GM12878 (cell line): Measurements from ENCODE around the gene QPRT.

Experiments
- BRCA1 ChIP-seq: IDR thresholded peaks from 2 replicates; pipeline ENCODE4 v1.6.1; 2011; ENCODE audit warnings: low read depth, low read length, improper control_type of control experiment
- CBX3 ChIP-seq: fragments of 200-600 bp; sonication (generic); IDR thresholded peaks from 2 replicates; pipeline ENCODE4 v1.6.1; 2016; ENCODE audit warnings: low read depth, borderline replicate concordance
- CREM ChIP-seq: IDR thresholded peaks from 2 replicates; pipeline ENCODE4 v1.6.1; 2014; ENCODE audit warnings: antibody characterized with exemption, low read depth
- EZH2 ChIP-seq: IDR thresholded peaks from 2 replicates; pipeline ENCODE4 v1.6.1; 2012; ENCODE audit warnings: low read depth, mild to moderate bottlenecking, control low read depth, inconsistent platforms, low read length, borderline replicate concordance; ENCODE audit not compliant: control insufficient read depth
- FOXK2 ChIP-seq: fragments of 450-650 bp; IDR thresholded peaks from 2 replicates; pipeline ENCODE4 v1.6.1; 2017; ENCODE audit warnings: mild to moderate bottlenecking, moderate library complexity
- FOXM1 ChIP-seq: IDR thresholded peaks from 2 replicates; pipeline ENCODE4 v1.6.1; 2012; ENCODE audit warnings: low read depth, mild to moderate bottlenecking, inconsistent platforms, low read length, moderate library complexity
- KDM1A ChIP-seq: fragments of 200-600 bp; sonication (generic); IDR thresholded peaks from 2 replicates; pipeline ENCODE4 v1.6.1; 2016; ENCODE audit warnings: borderline replicate concordance
- POLR2A ChIP-seq: IDR thresholded peaks from 2 replicates; pipeline ENCODE4 v1.6.1; 2011; ENCODE audit warnings: low read depth, mild to moderate bottlenecking, low read length
- POLR2AphosphoS5 ChIP-seq: IDR thresholded peaks from 2 replicates; pipeline ENCODE4 v1.6.1; 2011; ENCODE audit warnings: mild to moderate bottlenecking, low read length, inconsistent platforms
- SMC3 ChIP-seq: IDR thresholded peaks from 2 replicates; pipeline ENCODE4 v1.6.1; 2011; ENCODE audit warnings: low read length, improper control_type of control experiment, borderline replicate concordance
- TCF12 ChIP-seq: IDR thresholded peaks from 2 replicates; pipeline ENCODE4 v1.6.1; 2011; ENCODE audit warnings: low read depth, mild to moderate bottlenecking, low read length
- ZBED1 ChIP-seq: IDR thresholded peaks from 2 replicates; pipeline ENCODE4 v1.6.1; 2016; ENCODE audit warnings: borderline replicate concordance
- TF ChIP-seq, protein P1 (sequence below), 3 experiments: IDR thresholded peaks in 2 of 3; conservative IDR thresholded peaks in 1 of 3; 2 replicates each; pipeline ENCODE4 v1.5.1; 2011; ENCODE audit warnings: low read depth in 3 of 3, low read length in 3 of 3, mild to moderate bottlenecking in 3 of 3, control low read depth in 2 of 3, moderate library complexity in 2 of 3, inconsistent platforms in 1 of 3, mixed read lengths in 1 of 3; ENCODE audit not compliant: control insufficient read depth in 2 of 3, insufficient read depth in 1 of 3; ENCODE audit errors: extremely low read depth in 1 of 3
- TF ChIP-seq, protein P2 (sequence below): fragments of 450-650 bp; IDR thresholded peaks from 2 replicates; pipeline ENCODE4 v1.6.1; 2018; ENCODE audit warnings: borderline replicate concordance, mild to moderate bottlenecking; ENCODE audit not compliant: partially characterized antibody

DNA sequence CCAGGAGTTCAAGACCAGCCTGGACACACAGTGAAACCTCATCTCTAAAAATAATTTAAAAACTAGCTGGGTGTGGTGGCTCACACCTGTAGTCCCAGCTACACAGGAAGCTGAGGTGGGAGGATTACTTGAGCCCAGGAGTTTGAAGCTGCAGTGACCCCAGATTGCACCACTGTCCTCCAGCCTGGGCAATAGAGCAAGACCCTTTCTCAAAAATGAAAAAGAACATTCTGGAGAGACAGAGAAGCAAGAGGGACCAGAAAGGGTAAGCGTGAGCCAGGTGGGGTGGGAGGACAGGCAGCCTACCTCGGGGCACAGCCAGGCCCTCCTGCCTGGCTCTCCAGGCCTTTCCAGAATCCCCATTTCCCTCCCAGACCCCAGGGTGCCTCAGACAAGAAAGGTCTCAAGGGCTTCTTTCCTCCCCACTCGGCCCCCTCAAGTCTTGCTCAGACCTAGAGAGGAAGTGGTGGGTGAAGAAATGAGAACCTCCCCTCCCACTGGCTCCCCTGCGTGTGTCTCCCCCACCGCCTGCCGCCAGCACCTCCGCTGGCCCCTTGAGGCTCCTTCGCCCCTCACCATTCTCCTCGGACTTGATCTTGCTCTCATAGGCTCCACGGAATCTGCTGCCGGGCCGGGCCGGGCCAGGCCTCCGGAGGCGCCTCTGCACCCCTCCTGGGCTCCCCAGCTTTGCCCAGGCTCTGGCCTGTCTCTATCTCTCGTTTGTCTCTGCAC lies 66.3 kb downstream of the QPRT start:
- TF ChIP-seq CREM: 0 out of 2 replicates have a peak, but pooled peaks have one; percentile 12
- no peak for TF ChIP-seq TCF12
- TF ChIP-seq CBX3: no peak
- no peak for TF ChIP-seq POLR2A
- no peak for TF ChIP-seq KDM1A
- TF ChIP-seq POLR2AphosphoS5: no peak; the same call in 1 of the 2 replicates
- TF ChIP-seq, protein P1, sequence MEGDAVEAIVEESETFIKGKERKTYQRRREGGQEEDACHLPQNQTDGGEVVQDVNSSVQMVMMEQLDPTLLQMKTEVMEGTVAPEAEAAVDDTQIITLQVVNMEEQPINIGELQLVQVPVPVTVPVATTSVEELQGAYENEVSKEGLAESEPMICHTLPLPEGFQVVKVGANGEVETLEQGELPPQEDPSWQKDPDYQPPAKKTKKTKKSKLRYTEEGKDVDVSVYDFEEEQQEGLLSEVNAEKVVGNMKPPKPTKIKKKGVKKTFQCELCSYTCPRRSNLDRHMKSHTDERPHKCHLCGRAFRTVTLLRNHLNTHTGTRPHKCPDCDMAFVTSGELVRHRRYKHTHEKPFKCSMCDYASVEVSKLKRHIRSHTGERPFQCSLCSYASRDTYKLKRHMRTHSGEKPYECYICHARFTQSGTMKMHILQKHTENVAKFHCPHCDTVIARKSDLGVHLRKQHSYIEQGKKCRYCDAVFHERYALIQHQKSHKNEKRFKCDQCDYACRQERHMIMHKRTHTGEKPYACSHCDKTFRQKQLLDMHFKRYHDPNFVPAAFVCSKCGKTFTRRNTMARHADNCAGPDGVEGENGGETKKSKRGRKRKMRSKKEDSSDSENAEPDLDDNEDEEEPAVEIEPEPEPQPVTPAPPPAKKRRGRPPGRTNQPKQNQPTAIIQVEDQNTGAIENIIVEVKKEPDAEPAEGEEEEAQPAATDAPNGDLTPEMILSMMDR (IDR thresholded peaks at IDR 0.05 in 2 of 3, conservative IDR thresholded peaks at IDR 0.05 in 1 of 3; ENCODE audit: control insufficient read depth in 2 of 3, extremely low read depth in 1 of 3, insufficient read depth in 1 of 3, low read depth in 3 of 3, low read length in 3 of 3): no peak
- TF ChIP-seq FOXK2: no peak
- no peak for TF ChIP-seq BRCA1
- no peak for TF ChIP-seq EZH2
- TF ChIP-seq, protein P2, sequence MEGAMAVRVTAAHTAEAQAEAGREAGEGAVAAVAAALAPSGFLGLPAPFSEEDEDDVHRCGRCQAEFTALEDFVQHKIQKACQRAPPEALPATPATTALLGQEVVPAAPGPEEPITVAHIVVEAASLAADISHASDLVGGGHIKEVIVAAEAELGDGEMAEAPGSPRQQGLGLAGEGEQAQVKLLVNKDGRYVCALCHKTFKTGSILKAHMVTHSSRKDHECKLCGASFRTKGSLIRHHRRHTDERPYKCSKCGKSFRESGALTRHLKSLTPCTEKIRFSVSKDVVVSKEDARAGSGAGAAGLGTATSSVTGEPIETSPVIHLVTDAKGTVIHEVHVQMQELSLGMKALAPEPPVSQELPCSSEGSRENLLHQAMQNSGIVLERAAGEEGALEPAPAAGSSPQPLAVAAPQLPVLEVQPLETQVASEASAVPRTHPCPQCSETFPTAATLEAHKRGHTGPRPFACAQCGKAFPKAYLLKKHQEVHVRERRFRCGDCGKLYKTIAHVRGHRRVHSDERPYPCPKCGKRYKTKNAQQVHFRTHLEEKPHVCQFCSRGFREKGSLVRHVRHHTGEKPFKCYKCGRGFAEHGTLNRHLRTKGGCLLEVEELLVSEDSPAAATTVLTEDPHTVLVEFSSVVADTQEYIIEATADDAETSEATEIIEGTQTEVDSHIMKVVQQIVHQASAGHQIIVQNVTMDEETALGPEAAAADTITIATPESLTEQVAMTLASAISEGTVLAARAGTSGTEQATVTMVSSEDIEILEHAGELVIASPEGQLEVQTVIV: no peak
- no peak for TF ChIP-seq FOXM1
- peak; percentile 4; the same call in 1 of the 2 replicates for TF ChIP-seq SMC3
- no peak for TF ChIP-seq ZBED1
